ENCODE measurements around the gene MCTP1. TPM values are rescaled to one million over a fixed set of nuclear protein-coding genes. Genes with fewer than 3 reads are reported as not detected.

MCTP1 gene
- total and polyA plus RNA-seq, 2 of the 8 experiments (the other 6 are each of a cell fraction or from before 2014, with no cell fraction given): 0.56 to 3.4 TPM

- H2BK120ac ChIP-seq (replicated peaks; ENCODE audit: low read depth, low read length): no peak overlapping the region
- H3K4me1 ChIP-seq (replicated peaks in 1 of 4; ENCODE audit: control insufficient read depth in 3 of 4, insufficient read depth in 4 of 4, low read length in 3 of 4): peaks cover 0 to 4% (median 2%) of the 10 kb centered on the region in 4 experiments; a peak in 2 of 7 replicates
- no peak overlapping the region for H3K9ac ChIP-seq (replicated peaks in 1 of 4; ENCODE audit: extremely low read depth in 1 of 4, low read depth in 3 of 4, low read length in 3 of 4)
- no peak overlapping the region for H3K18ac ChIP-seq (ENCODE audit: extremely low read depth, low read length)
- no peaks in the 10 kb centered on the region for H4K20me1 ChIP-seq (replicated peaks in 1 of 2; ENCODE audit: control insufficient read depth in 1 of 2, insufficient read depth in 2 of 2, low read length in 2 of 2)
- H2BK12ac ChIP-seq (ENCODE audit: low read depth, low read length): no peak overlapping the region
- WGBS, 2 experiments (ENCODE audit: extremely low coverage in 1 of 2, insufficient coverage in 1 of 2, insufficient read length in 1 of 2, insufficient replicate concordance in 2 of 2, low coverage in 1 of 2, low lambda C conversion rate in 2 of 2, missing lambda C conversion rate in 1 of 2): 100% methylated on average over 2 of the region's 2 CpGs; no CpG with 5 or more reads in 1 of the 2 experiments
- TF ChIP-seq SP2 (IDR thresholded peaks at IDR 0.05; ENCODE audit: low read length) (no peak), BRCA1 (IDR thresholded peaks at IDR 0.05; ENCODE audit: low read depth, low read length) (no peak), CHD2 (IDR thresholded peaks at IDR 0.05; ENCODE audit: low read length) (no peak), RBBP5 (IDR thresholded peaks at IDR 0.05; ENCODE audit: borderline replicate concordance, low read depth, low read length) (no peak), TEAD4 (IDR thresholded peaks at IDR 0.05; ENCODE audit: low read depth, low read length) (no peak), RXRA (IDR thresholded peaks at IDR 0.05; ENCODE audit: insufficient read depth, low read depth, low read length) (no peak), YY1 (IDR thresholded peaks at IDR 0.05; ENCODE audit: low read depth, low read length) (no peak), NANOG (IDR thresholded peaks at IDR 0.05; ENCODE audit: insufficient read depth, low read depth, low read length, poor library complexity, severe bottlenecking) (no peak), EGR1 (IDR thresholded peaks at IDR 0.05; ENCODE audit: borderline replicate concordance, low read depth, low read length) (no peak), POLR2A (IDR thresholded peaks at IDR 0.05; ENCODE audit: control extremely low read depth in 1 of 2, low read depth in 2 of 2, low read length in 2 of 2) (no peak), SIN3A (conservative IDR thresholded peaks at IDR 0.05 in 1 of 2, IDR thresholded peaks at IDR 0.05 in 1 of 2; ENCODE audit: low read depth in 1 of 2, low read length in 2 of 2) (no peak), POU5F1 (IDR thresholded peaks at IDR 0.05; ENCODE audit: low read depth, low read length) (no peak), MAX (IDR thresholded peaks at IDR 0.05) (no peak), USF2 (IDR thresholded peaks at IDR 0.05; ENCODE audit: low read length) (no peak)
- H3K14ac ChIP-seq (ENCODE audit: insufficient read length): no peak overlapping the region
- H3K36me3 ChIP-seq (ENCODE audit: control insufficient read depth in 2 of 4, insufficient read depth in 4 of 4, low read length in 3 of 4): no peaks in the 10 kb centered on the region
- H4K5ac ChIP-seq (ENCODE audit: insufficient read length, low read depth, low read length): no peak overlapping the region
- no peak overlapping the region for H3K27ac ChIP-seq (ENCODE audit: low read depth, low read length)
- H3K79me1 ChIP-seq (ENCODE audit: low read depth, low read length): no peaks in the 10 kb centered on the region
- POLR2A ChIA-PET (ENCODE audit: partially characterized antibody): no interaction called here
- no peak overlapping the region for H2BK5ac ChIP-seq (ENCODE audit: low read depth, low read length)
- no peak overlapping the region for H3K56ac ChIP-seq (replicated peaks; ENCODE audit: insufficient read length, low read depth, low read length)
- DNase-seq (ENCODE audit: low read depth in 1 of 2, low spot score in 2 of 2) (no peak), FAIRE-seq (no peak)
- H3K4me2 ChIP-seq (ENCODE audit: insufficient read depth in 1 of 2, low read depth in 2 of 2, low read length in 2 of 2): no peak overlapping the region
- no peak overlapping the region for H2BK20ac ChIP-seq (ENCODE audit: low read length)
- no peak overlapping the region for H3K4me3 ChIP-seq (ENCODE audit: extremely low read depth in 1 of 4, insufficient read depth in 2 of 4, low read depth in 3 of 4, low read length in 4 of 4)
- no peak overlapping the region for H4K91ac ChIP-seq (replicated peaks; ENCODE audit: insufficient read length, low read length)
- H3K9me3 ChIP-seq (ENCODE audit: insufficient read depth in 2 of 2, low read depth in 1 of 2, low read length in 1 of 2): no peaks in the 10 kb centered on the region
- H3K79me2 ChIP-seq (ENCODE audit: control insufficient read depth in 1 of 2, insufficient read depth in 2 of 2, low read length in 2 of 2): no peaks in the 10 kb centered on the region
- no peaks in the 10 kb centered on the region for H3K23me2 ChIP-seq (ENCODE audit: low read depth, low read length)
- H2AK5ac ChIP-seq (ENCODE audit: low read depth, low read length): no peak overlapping the region
- no peak overlapping the region for H3K23ac ChIP-seq (ENCODE audit: insufficient read length)
- no peaks in the 10 kb centered on the region for H3K27me3 ChIP-seq (replicated peaks in 1 of 4; ENCODE audit: control insufficient read depth in 3 of 4, extremely low read depth in 1 of 4, insufficient read depth in 3 of 4, low read length in 3 of 4)
- CTCF ChIA-PET (ENCODE audit: partially characterized antibody): interaction anchor here (1.1 kb wide), 1 partner anchor 492 kb away, joined by 3 read pairs; no protein-coding TSS in a partner anchor
- H4K8ac ChIP-seq (ENCODE audit: extremely low read depth, insufficient read depth, low read length): no peak overlapping the region
- no peak overlapping the region for H2AFZ ChIP-seq (ENCODE audit: low read length)
- no peak overlapping the region for H3K4ac ChIP-seq (replicated peaks; ENCODE audit: insufficient read length, low read depth, low read length)
- H2BK15ac ChIP-seq (ENCODE audit: low read length): no peak overlapping the region
These were observed 540.0 kb downstream of the MCTP1 start for GRCh38 chr5:94744906-94745305.

All from H1 (cell line).